ENCODE data around the gene SIAE.

SIAE gene

GRCh38 chr11:124643042-124643604 is 30.4 kb downstream of the SIAE start:
- no peak for TF ChIP-seq CTCF (IDR thresholded peaks at IDR 0.05; ENCODE audit: low read depth, low read length)
- DNase-seq (ENCODE audit: extremely low read depth, low read depth): no peak

- DNase-seq (ENCODE audit: extremely low read depth, low read depth): no peak
- TF ChIP-seq CTCF (IDR thresholded peaks at IDR 0.05; ENCODE audit: low read depth, low read length): no peak
Observed at GRCh38 chr11:124642628-124643027, 30.9 kb downstream of the SIAE start.

GRCh38 chr11:124640666-124641065 is 32.9 kb downstream of the SIAE start:
- TF ChIP-seq CTCF (IDR thresholded peaks at IDR 0.05; ENCODE audit: low read depth, low read length): no peak
- no peak for DNase-seq (ENCODE audit: extremely low read depth, low read depth)

- DNase-seq (ENCODE audit: extremely low read depth, low read depth): no peak
- no peak for TF ChIP-seq CTCF (IDR thresholded peaks at IDR 0.05; ENCODE audit: low read depth, low read length)
Observed at GRCh38 chr11:124639186-124639585, 34.4 kb downstream of the SIAE start.

- no peak for TF ChIP-seq CTCF (IDR thresholded peaks at IDR 0.05; ENCODE audit: low read depth, low read length)
Observed at GRCh38 chr11:124638500-124638899, 35.0 kb downstream of the SIAE start.

GRCh38 chr11:124635932-124636331 is 37.6 kb downstream of the SIAE start:
- DNase-seq (ENCODE audit: extremely low read depth, low read depth): no peak

More at GRCh38 chr11:124638500-124638899, 35.0 kb downstream of the SIAE start:
- no peak for DNase-seq (ENCODE audit: extremely low read depth, low read depth)

GRCh38 chr11:124633355-124633754 is 40.2 kb downstream of the SIAE start:
- DNase-seq (ENCODE audit: extremely low read depth, low read depth): no peak
- peak; percentile 8 for TF ChIP-seq CTCF (IDR thresholded peaks at IDR 0.05; ENCODE audit: low read depth, low read length)

More at GRCh38 chr11:124635932-124636331, 37.6 kb downstream of the SIAE start:
- no peak for TF ChIP-seq CTCF (IDR thresholded peaks at IDR 0.05; ENCODE audit: low read depth, low read length)
